Keratinocyte (primary cell): ENCODE results near the gene PTCRA. TPM values are rescaled to one million over a fixed set of nuclear protein-coding genes. Genes with fewer than 3 reads are reported as not detected.
A peak's percentile ranks its signal among the peaks of the same experiment; 100 is the strongest.

Source experiments
- DNase-seq: peaks from one replicate; pipeline ENCODE4 v3.0.0-alpha.2; 2011; ENCODE audit warnings: low read depth, missing footprints, low spot score
- FAIRE-seq: peaks from 2 replicates; lab custom pipeline; 2011; peaks lifted over from hg19 to GRCh38; lab: Jason Lieb, UNC
- H2AFZ ChIP-seq: 2 replicates; pipeline ENCODE4 v1.6.0; 2012; ENCODE audit warnings: low read length, control low read depth, inconsistent platforms; ENCODE audit not compliant: control insufficient read depth
- H3K27ac ChIP-seq: 2 replicates; pipeline ENCODE4 v1.5.1; 2011; ENCODE audit warnings: low read length; ENCODE audit not compliant: control insufficient read depth, insufficient read depth
- H3K27me3 ChIP-seq: 3 replicates; pipeline ENCODE4 v1.6.0; 2011; ENCODE audit warnings: low read length; ENCODE audit not compliant: control insufficient read depth, insufficient read depth; ENCODE audit errors: extremely low read depth
- H3K36me3 ChIP-seq, 2 experiments: 2 replicates in 1 of 2; 3 replicates in 1 of 2; pipeline ENCODE4 v1.5.1; 2011; ENCODE audit warnings: low read length in 2 of 2, mild to moderate bottlenecking in 1 of 2; ENCODE audit not compliant: control insufficient read depth in 2 of 2, insufficient read depth in 2 of 2; ENCODE audit errors: extremely low read depth in 1 of 2
- H3K4me1 ChIP-seq: 3 replicates; pipeline ENCODE4 v1.5.1; 2011; ENCODE audit warnings: low read length; ENCODE audit not compliant: control insufficient read depth, insufficient read depth; ENCODE audit errors: extremely low read depth
- H3K4me2 ChIP-seq: 3 replicates; pipeline ENCODE4 v1.6.0; 2011; ENCODE audit warnings: low read depth, low read length; ENCODE audit not compliant: control insufficient read depth, insufficient read depth; ENCODE audit errors: extremely low read depth
- H3K4me3 ChIP-seq, 3 experiments: fragments of 200-600 bp in 1 of 3; sonication (generic) in 1 of 3; 2 replicates in 2 of 3; 3 replicates in 1 of 3; pipeline ENCODE4 v1.5.1; 2011 to 2016; ENCODE audit warnings: low read length in 3 of 3, mild to moderate bottlenecking in 3 of 3, control low read depth in 2 of 3, inconsistent platforms in 1 of 3, low read depth in 1 of 3, mixed read lengths in 1 of 3, mixed run types in 1 of 3, moderate library complexity in 1 of 3; ENCODE audit not compliant: control insufficient read depth in 2 of 3, insufficient read depth in 2 of 3; ENCODE audit errors: extremely low read depth in 1 of 3
- H3K79me2 ChIP-seq: 2 replicates; pipeline ENCODE4 v1.6.0; 2012; ENCODE audit warnings: low read length; ENCODE audit not compliant: control insufficient read depth, insufficient read depth
- H3K9ac ChIP-seq: 3 replicates; pipeline ENCODE4 v1.6.0; 2011; ENCODE audit warnings: low read length; ENCODE audit not compliant: control insufficient read depth, insufficient read depth; ENCODE audit errors: extremely low read depth
- H3K9me1 ChIP-seq: 3 replicates; pipeline ENCODE4 v1.6.0; 2011; ENCODE audit warnings: low read length; ENCODE audit not compliant: control insufficient read depth, insufficient read depth; ENCODE audit errors: extremely low read depth
- H3K9me3 ChIP-seq: 2 replicates; pipeline ENCODE4 v1.5.1; 2012; ENCODE audit warnings: low read depth, low read length; ENCODE audit not compliant: control insufficient read depth
- H4K20me1 ChIP-seq: 3 replicates; pipeline ENCODE4 v1.6.0; 2011; ENCODE audit warnings: low read length; ENCODE audit not compliant: control insufficient read depth, insufficient read depth; ENCODE audit errors: extremely low read depth
- CTCF ChIP-seq, 3 experiments: IDR thresholded peaks in 1 of 3; conservative IDR thresholded peaks in 1 of 3; optimal IDR thresholded peaks in 1 of 3; 2 replicates in 2 of 3; 3 replicates in 1 of 3; pipeline versions ENCODE3 to v1.5.1; 2011; ENCODE audit warnings: low read length in 3 of 3, mild to moderate bottlenecking in 3 of 3, moderate library complexity in 2 of 3, control low read depth in 1 of 3, inconsistent platforms in 1 of 3; ENCODE audit not compliant: insufficient read depth in 2 of 3; ENCODE audit errors: extremely low read depth in 1 of 3
- EZH2 ChIP-seq: IDR thresholded peaks from one replicate; pipeline ENCODE4 v1.6.1; 2012; ENCODE audit warnings: inconsistent platforms, mild to moderate bottlenecking, low read length, moderate library complexity
- dilution Hi-C: fragments of 300-500 bp; cut with MboI; formaldehyde crosslinking; loops from one replicate; pipeline ENCODE4 v1.7.0; 2020; ENCODE audit warnings: low sequenced_read_pairs; ENCODE audit not compliant: extremely low pct_ligation_motif_present
- polyA plus RNA-seq, 5 experiments: library from polyadenylated mRNA; depleted of rRNA in 3 of 5; stranded (reverse) in 3 of 5; stranded (forward) in 1 of 5; unstranded in 1 of 5; fragments of >200 nt; gene quantifications; 1 replicate in 1 of 5; 2 replicates in 3 of 5; 3 replicates in 1 of 5; pipeline versions ENCODE4 v1.2.1 to v1.2.3, GENCODE V29; 2011 to 2012; ENCODE audit warnings: missing spikeins in 2 of 5, low read depth in 1 of 5, low replicate concordance in 1 of 5

PTCRA gene
- polyA plus RNA-seq, 1 donor (not counting 4 experiments of a cell fraction or from before 2014, with no cell fraction given) = not detected

GRCh38 chr6:42925248-42925857, 9.5 kb downstream of the PTCRA start:
- Histone ChIP-seq H4K20me1 (no peaks in the 10 kb centered on the region), H3K36me3 (no peaks in the 10 kb centered on the region), H3K9me3 (no peaks in the 10 kb centered on the region), H3K9me1 (no peaks in the 10 kb centered on the region), H3K9ac (no peak overlapping the region), H3K27me3 (no peaks in the 10 kb centered on the region), H3K4me2 (no peak overlapping the region), H3K27ac (no peak overlapping the region), H3K79me2 (peaks cover 3% of the 10 kb centered on the region), H3K4me3 (no peak overlapping the region), H2AFZ (no peak overlapping the region), H3K4me1 (peaks cover 11% of the 10 kb centered on the region)
- dilution Hi-C loops = no loop called here
- FAIRE-seq (no peak), DNase-seq (no peak)
- TF ChIP-seq EZH2 (no peak), CTCF (optimal IDR thresholded peaks at IDR 0.05 in 1 of 3, IDR thresholded peaks at IDR 0.05 in 1 of 3, conservative IDR thresholded peaks at IDR 0.05 in 1 of 3; ENCODE audit: extremely low read depth in 1 of 3, insufficient read depth in 2 of 3, low read length in 3 of 3) (no peak)

- Histone ChIP-seq H2AFZ (peak within 1 kb of the TSS; percentile 79), H3K79me2 (peaks cover 31% of the 10 kb centered on the region), H3K4me3 (peak within 1 kb of the TSS; percentile 63 to 98 (median 95)), H3K9ac (peak within 1 kb of the TSS; percentile 80), H4K20me1 (no peaks in the 10 kb centered on the region), H3K9me3 (no peaks in the 10 kb centered on the region), H3K9me1 (no peaks in the 10 kb centered on the region), H3K4me1 (peaks cover 17% of the 10 kb centered on the region), H3K27ac (peak within 1 kb of the TSS; percentile 86), H3K36me3 (peaks cover 0 to 4% of the 10 kb centered on the region in 2 experiments), H3K27me3 (no peaks in the 10 kb centered on the region), H3K4me2 (peak within 1 kb of the TSS; percentile 96)
- DNase-seq = peak; percentile 90
- no peak for TF ChIP-seq CTCF (optimal IDR thresholded peaks at IDR 0.05 in 1 of 3, IDR thresholded peaks at IDR 0.05 in 1 of 3, conservative IDR thresholded peaks at IDR 0.05 in 1 of 3; ENCODE audit: extremely low read depth in 1 of 3, insufficient read depth in 2 of 3, low read length in 3 of 3)
- no peak for TF ChIP-seq EZH2
- dilution Hi-C loops = no loop called here
- no peak for FAIRE-seq
These were observed 13.3 kb downstream of the PTCRA start, which contains the start of gene CNPY3 for GRCh38 chr6:42928986-42929820. CNPY3 (plus strand) TSS chr6:42929480; CDS start chr6:42929571, 91 bp downstream.
